Measurements from ENCODE around the gene DDRGK1.

Gene DDRGK1

GRCh38 chr20:3235666-3236324, 31.3 kb upstream of the DDRGK1 start:
- DNase-seq (ENCODE audit: low read depth): no peak

- no peak for DNase-seq (ENCODE audit: low read depth)
These were observed 29.6 kb upstream of the DDRGK1 start for GRCh38 chr20:3233991-3234498.

GRCh38 chr20:3233131-3233990, 28.9 kb upstream of the DDRGK1 start:
- no peak for DNase-seq (ENCODE audit: low read depth)

- DNase-seq (ENCODE audit: low read depth): no peak
These were observed 27.6 kb upstream of the DDRGK1 start for GRCh38 chr20:3231889-3232588.

- no peak for DNase-seq (ENCODE audit: low read depth)
These were observed 26.6 kb upstream of the DDRGK1 start for GRCh38 chr20:3231116-3231515.

GRCh38 chr20:3229798-3230197, 25.3 kb upstream of the DDRGK1 start:
- no peak for DNase-seq (ENCODE audit: low read depth)

GRCh38 chr20:3229158-3229557, 24.7 kb upstream of the DDRGK1 start:
- no peak for DNase-seq (ENCODE audit: low read depth)

- no peak for DNase-seq (ENCODE audit: low read depth)
These were observed 24.2 kb upstream of the DDRGK1 start for GRCh38 chr20:3228750-3229032.

GRCh38 chr20:3227936-3228749, 23.7 kb upstream of the DDRGK1 start:
- DNase-seq (ENCODE audit: low read depth): no peak

GRCh38 chr20:3227506-3227905, 23.0 kb upstream of the DDRGK1 start:
- no peak for DNase-seq (ENCODE audit: low read depth)

- no peak for DNase-seq (ENCODE audit: low read depth)
These were observed 22.4 kb upstream of the DDRGK1 start for GRCh38 chr20:3226864-3227263.

GRCh38 chr20:3226093-3226492, 21.6 kb upstream of the DDRGK1 start:
- DNase-seq (ENCODE audit: low read depth): no peak

GRCh38 chr20:3224681-3225421, 20.4 kb upstream of the DDRGK1 start:
- no peak for DNase-seq (ENCODE audit: low read depth)

- no peak for DNase-seq (ENCODE audit: low read depth)
These were observed 19.7 kb upstream of the DDRGK1 start for GRCh38 chr20:3223994-3224680.

GRCh38 chr20:3223651-3223993, 19.1 kb upstream of the DDRGK1 start:
- no peak for DNase-seq (ENCODE audit: low read depth)

GRCh38 chr20:3222635-3223600, 18.4 kb upstream of the DDRGK1 start:
- DNase-seq (ENCODE audit: low read depth): peak; percentile 83

- DNase-seq (ENCODE audit: low read depth): no peak
These were observed 17.1 kb upstream of the DDRGK1 start for GRCh38 chr20:3221398-3222226.

- DNase-seq (ENCODE audit: low read depth): no peak
These were observed 14.0 kb upstream of the DDRGK1 start for GRCh38 chr20:3218307-3218988.

Data from CMK (cell line).